Sigmoid colon (tissue), 7 donors: ENCODE data around the gene DEFB124. TPM values are rescaled to one million over a fixed set of nuclear protein-coding genes. Genes with fewer than 3 reads are reported as not detected.
"Not testable (repeated sequence)": the region's sequence is repeated elsewhere in the genome, so short reads cannot be mapped to it uniquely, and the experiment has no call there.

Experiments
- DNase-seq: peaks from one replicate; pipeline ENCODE4 v3.0.0-alpha.2; 2019
- H3K27ac ChIP-seq, 4 donors: fragments of 200-600 bp; sonication (generic); one replicate each; pipeline ENCODE4 v1.5.1; 2016 to 2019; ENCODE audit warnings: mild to moderate bottlenecking in 1 of 4
- H3K27me3 ChIP-seq, 3 donors: fragments of 200-600 bp; sonication (generic); one replicate each; pipeline ENCODE4 v1.5.1; 2019; ENCODE audit warnings: mild to moderate bottlenecking in 1 of 3
- H3K36me3 ChIP-seq, 4 donors: fragments of 200-600 bp; sonication (generic); one replicate each; pipeline ENCODE4 v1.5.1; 2016 to 2019
- H3K4me1 ChIP-seq, 4 donors: fragments of 200-600 bp; sonication (generic); one replicate each; pipeline ENCODE4 v1.5.1; 2017 to 2019
- H3K4me3 ChIP-seq, 4 donors: fragments of 200-600 bp; sonication (generic); one replicate each; pipeline ENCODE4 v1.5.1; 2017 to 2019; ENCODE audit warnings: mild to moderate bottlenecking in 2 of 4, moderate library complexity in 1 of 4
- H3K9me3 ChIP-seq, 4 donors: fragments of 200-600 bp in 3 of 4; sonication (generic) in 3 of 4; one replicate each; pipeline versions ENCODE4 v1.5.1 to v1.6.1; 2013 to 2019
- CTCF ChIP-seq, 4 experiments: fragments of 450-650 bp in 3 of 4; fragments of 200-600 bp in 1 of 4; IDR thresholded peaks; one replicate each; pipeline ENCODE4 v1.5.1; 2016 to 2019; ENCODE audit warnings: antibody characterized with exemption in 4 of 4, mild to moderate bottlenecking in 3 of 4, moderate library complexity in 2 of 4
- EP300 ChIP-seq, 4 donors: sonication (generic); formaldehyde crosslinking; IDR thresholded peaks; one replicate each; pipeline ENCODE4 v1.6.1; 2017; ENCODE audit warnings: antibody characterized with exemption in 4 of 4
- POLR2A ChIP-seq, 2 donors: fragments of 450-650 bp; IDR thresholded peaks; one replicate each; pipeline ENCODE4 v1.6.1; 2016; ENCODE audit warnings: antibody characterized with exemption in 2 of 2, mild to moderate bottlenecking in 2 of 2, moderate library complexity in 2 of 2
- POLR2AphosphoS5 ChIP-seq, 4 donors: sonication (generic); formaldehyde crosslinking; IDR thresholded peaks; one replicate each; pipeline ENCODE4 v1.6.1; 2017; ENCODE audit warnings: antibody characterized with exemption in 4 of 4
- WGBS, 2 donors: extraction: QIAGEN DNeasy Blood & Tissue Kit; methylation state at CpG; one replicate each; pipeline ENCODE4 v1.1.7; 2013; 5-methylcytosine and 5-hydroxymethylcytosine counted together
- intact Hi-C: fragments of 100-400 bp; cut with DNase I; formaldehyde crosslinking; loops from one replicate; pipeline ENCODE4 v1.15.1; 2023
- polyA plus RNA-seq, 3 donors: library from polyadenylated mRNA; stranded (reverse); fragments of 200-250 nt; gene quantifications; one replicate each; pipeline ENCODE4 v1.2.3, GENCODE V29; 2013
- total RNA-seq, 4 donors: library from RNA; depleted of rRNA; stranded (reverse); fragments of >200 nt; gene quantifications; one replicate each; pipeline ENCODE4 v1.1.0, GENCODE V29; 2016
- donor health status: healthy with polysubstance abuse.
- donor health status: Bipolar disorder and iron deficiency.
- donor health status: healthy.

DEFB124 gene
- total and polyA plus RNA-seq, 7 donors, result not detected

- no peak overlapping the region for H3K27ac ChIP-seq
- no peak for DNase-seq
- intact Hi-C loops, result no loop called here
- no peaks in the 10 kb centered on the region for H3K4me1 ChIP-seq
- no peaks in the 10 kb centered on the region for H3K27me3 ChIP-seq
- H3K36me3 ChIP-seq, result no peaks in the 10 kb centered on the region
- no peaks in the 10 kb centered on the region for H3K9me3 ChIP-seq
- no peak for TF ChIP-seq POLR2A (IDR thresholded peaks at IDR 0.05)
- TF ChIP-seq CTCF (IDR thresholded peaks at IDR 0.05), result no peak
- TF ChIP-seq EP300 (IDR thresholded peaks at IDR 0.05), result no peak
- no peak for TF ChIP-seq POLR2AphosphoS5 (IDR thresholded peaks at IDR 0.05)
- no peak overlapping the region for H3K4me3 ChIP-seq
- 70 to 75% methylated on average over 8 of the region's 8 CpGs for WGBS, 2 donors
Observed at GRCh38 chr20:31449511-31450414, 25.2 kb downstream of the DEFB124 start.

- Histone ChIP-seq H3K4me3 (no peak overlapping the region), H3K27ac (no peak overlapping the region), H3K9me3 (no peaks in the 10 kb centered on the region), H3K4me1 (no peaks in the 10 kb centered on the region), H3K27me3 (no peaks in the 10 kb centered on the region), H3K36me3 (no peaks in the 10 kb centered on the region)
- DNase-seq, result no peak
- WGBS, 2 donors, result 75 to 77% methylated on average over 12 of the region's 12 CpGs
- TF ChIP-seq CTCF (IDR thresholded peaks at IDR 0.05) (no peak), POLR2A (IDR thresholded peaks at IDR 0.05) (no peak), EP300 (IDR thresholded peaks at IDR 0.05) (no peak), POLR2AphosphoS5 (IDR thresholded peaks at IDR 0.05) (no peak)
- intact Hi-C loops, result no loop called here
Observed at GRCh38 chr20:31446084-31446819, 28.7 kb downstream of the DEFB124 start.

- Histone ChIP-seq H3K4me1 (no peaks in the 10 kb centered on the region), H3K27ac (no peak within 1 kb of the TSS), H3K27me3 (peaks cover 0 to 5% (median 0%) of the 10 kb centered on the region in 3 donors), H3K4me3 (no peak within 1 kb of the TSS), H3K36me3 (no peaks in the 10 kb centered on the region), H3K9me3 (no peaks in the 10 kb centered on the region)
- DNase-seq, result no peak
- intact Hi-C loops, result no loop called here
- TF ChIP-seq POLR2AphosphoS5 (IDR thresholded peaks at IDR 0.05) (no peak), POLR2A (IDR thresholded peaks at IDR 0.05) (no peak), EP300 (IDR thresholded peaks at IDR 0.05) (no peak), CTCF (IDR thresholded peaks at IDR 0.05) (no peak)
- WGBS, 2 donors, result 80% methylated on average over 16 of the region's 16 CpGs
Observed at GRCh38 chr20:31440012-31440659, 34.8 kb downstream of the DEFB124 start, which contains the start of gene DEFB123. Gene DEFB123 (plus strand): TSS chr20:31440632. CDS start chr20:31440699, 67 bp downstream.

- Histone ChIP-seq H3K27ac (no peak overlapping the region), H3K36me3 (no peaks in the 10 kb centered on the region), H3K4me3 (no peak overlapping the region), H3K4me1 (no peaks in the 10 kb centered on the region), H3K27me3 (no peaks in the 10 kb centered on the region), H3K9me3 (no peaks in the 10 kb centered on the region)
- WGBS, 2 donors, result 66 to 69% methylated on average over 4 of the region's 4 CpGs
- DNase-seq, result no peak
- intact Hi-C loops, result no loop called here
- TF ChIP-seq POLR2AphosphoS5 (IDR thresholded peaks at IDR 0.05), result no peak
- no peak for TF ChIP-seq CTCF (IDR thresholded peaks at IDR 0.05)
- no peak for TF ChIP-seq POLR2A (IDR thresholded peaks at IDR 0.05)
- no peak for TF ChIP-seq EP300 (IDR thresholded peaks at IDR 0.05)
Observed at GRCh38 chr20:31430568-31431115, 44.3 kb downstream of the DEFB124 start.

- H3K27ac ChIP-seq, DNase-seq, H3K36me3 ChIP-seq, H3K9me3 ChIP-seq, H3K4me1 ChIP-seq, intact Hi-C loops, H3K4me3 ChIP-seq, H3K27me3 ChIP-seq: not testable (repeated sequence)
- 93 to 95% methylated on average over 31 of the region's 31 CpGs for WGBS, 2 donors
Observed at GRCh38 chr20:31427576-31427975, 47.4 kb downstream of the DEFB124 start.

- H3K27ac ChIP-seq, H3K36me3 ChIP-seq, H3K4me1 ChIP-seq, H3K9me3 ChIP-seq, DNase-seq, intact Hi-C loops, H3K4me3 ChIP-seq, H3K27me3 ChIP-seq: not testable (repeated sequence)
- 93 to 94% methylated on average over 46 to 48 of the region's 48 CpGs for WGBS, 2 donors
Observed at GRCh38 chr20:31426891-31427551, 47.9 kb downstream of the DEFB124 start.
